ENCODE measurements around the gene MIPOL1.
"Not testable (repeated sequence)": the region's sequence is repeated elsewhere in the genome, so short reads cannot be mapped to it uniquely, and the experiment has no call there.

Gene MIPOL1

GRCh38 chr14:37457334-37457733 is 259.6 kb downstream of the MIPOL1 start:
- DNase-seq (ENCODE audit: low read depth, low spot score), result no peak

- not testable (repeated sequence) for DNase-seq (ENCODE audit: low read depth, low spot score)
These were observed 264.7 kb downstream of the MIPOL1 start for GRCh38 chr14:37462426-37462825.

GRCh38 chr14:37464192-37464858 is 266.6 kb downstream of the MIPOL1 start:
- no peak for DNase-seq (ENCODE audit: low read depth, low spot score)

- no peak for DNase-seq (ENCODE audit: low read depth, low spot score)
These were observed 268.4 kb downstream of the MIPOL1 start for GRCh38 chr14:37466003-37466622.

GRCh38 chr14:37466623-37467088 is 268.9 kb downstream of the MIPOL1 start:
- no peak for DNase-seq (ENCODE audit: low read depth, low spot score)

- DNase-seq (ENCODE audit: low read depth, low spot score), result no peak
These were observed 271.9 kb downstream of the MIPOL1 start for GRCh38 chr14:37469650-37470049.

GRCh38 chr14:37470251-37470650 is 272.5 kb downstream of the MIPOL1 start:
- DNase-seq (ENCODE audit: low read depth, low spot score), result no peak

GRCh38 chr14:37472906-37473305 is 275.2 kb downstream of the MIPOL1 start:
- DNase-seq (ENCODE audit: low read depth, low spot score), result no peak

- DNase-seq (ENCODE audit: low read depth, low spot score), result no peak
These were observed 276.5 kb downstream of the MIPOL1 start for GRCh38 chr14:37474191-37474590.

- DNase-seq (ENCODE audit: low read depth, low spot score), result no peak
These were observed 282.9 kb downstream of the MIPOL1 start for GRCh38 chr14:37480446-37481290.

GRCh38 chr14:37482428-37482827 is 284.7 kb downstream of the MIPOL1 start:
- no peak for DNase-seq (ENCODE audit: low read depth, low spot score)

- no peak for DNase-seq (ENCODE audit: low read depth, low spot score)
These were observed 285.9 kb downstream of the MIPOL1 start for GRCh38 chr14:37483672-37484071.

GRCh38 chr14:37490607-37491006 is 292.9 kb downstream of the MIPOL1 start:
- no peak for DNase-seq (ENCODE audit: low read depth, low spot score)

GRCh38 chr14:37491076-37491475 is 293.3 kb downstream of the MIPOL1 start:
- no peak for DNase-seq (ENCODE audit: low read depth, low spot score)

- no peak for DNase-seq (ENCODE audit: low read depth, low spot score)
These were observed 295.9 kb downstream of the MIPOL1 start for GRCh38 chr14:37493606-37494005.

GRCh38 chr14:37497422-37497821 is 299.7 kb downstream of the MIPOL1 start:
- DNase-seq (ENCODE audit: low read depth, low spot score), result no peak

- no peak for DNase-seq (ENCODE audit: low read depth, low spot score)
These were observed 304.1 kb downstream of the MIPOL1 start for GRCh38 chr14:37501877-37502276.

- DNase-seq (ENCODE audit: low read depth, low spot score), result no peak
These were observed 310.8 kb downstream of the MIPOL1 start for GRCh38 chr14:37508503-37508902.

- no peak for DNase-seq (ENCODE audit: low read depth, low spot score)
These were observed 314.4 kb downstream of the MIPOL1 start for GRCh38 chr14:37512173-37512572.

- DNase-seq (ENCODE audit: low read depth, low spot score), result no peak
These were observed 318.0 kb downstream of the MIPOL1 start for GRCh38 chr14:37515771-37516170.

- DNase-seq (ENCODE audit: low read depth, low spot score), result no peak
These were observed 329.3 kb downstream of the MIPOL1 start for GRCh38 chr14:37526994-37527393.

- no peak for DNase-seq (ENCODE audit: low read depth, low spot score)
These were observed 342.3 kb downstream of the MIPOL1 start for GRCh38 chr14:37539992-37540391.
